ENCODE measurements around the gene CLHC1. TPM values are rescaled to one million over a fixed set of nuclear protein-coding genes. Genes with fewer than 3 reads are reported as not detected.

CLHC1 gene
- total and polyA plus RNA-seq, 2 donors (not counting 1 experiment from before 2014, with no cell fraction given), result 6.5 to 11.9 TPM

- H3K27ac ChIP-seq (ENCODE audit: insufficient read depth, low read length), result no peak overlapping the region
Observed at GRCh38 chr2:55137024-55137958, 94.8 kb downstream of the CLHC1 start.

GRCh38 chr2:55136138-55136541, 96.0 kb downstream of the CLHC1 start:
- H3K27ac ChIP-seq (ENCODE audit: insufficient read depth, low read length), result no peak overlapping the region
- H3K9me3 ChIP-seq (ENCODE audit: control insufficient read depth, insufficient read depth, low read depth, low read length), result no peaks in the 10 kb centered on the region
- H3K4me2 ChIP-seq (ENCODE audit: extremely low read depth, insufficient read depth, low read length), result no peak overlapping the region
- no peaks in the 10 kb centered on the region for H3K79me2 ChIP-seq (ENCODE audit: control insufficient read depth, insufficient read depth, low read length)
- no peak overlapping the region for H2AFZ ChIP-seq (ENCODE audit: low read length)
- no peak overlapping the region for H3K4me3 ChIP-seq (replicated peaks in 1 of 4; ENCODE audit: control extremely low read depth in 1 of 4, insufficient read depth in 1 of 4, low read depth in 3 of 4, low read length in 4 of 4)
- no peak overlapping the region for H3K9ac ChIP-seq (ENCODE audit: insufficient read depth, low read length)
- H3K36me3 ChIP-seq (ENCODE audit: control insufficient read depth, insufficient read depth, low read length), result no peaks in the 10 kb centered on the region
- DNase-seq (ENCODE audit: low read depth in 2 of 2), result no peak
- H3K27me3 ChIP-seq (ENCODE audit: control insufficient read depth, insufficient read depth, low read length), result no peaks in the 10 kb centered on the region
- no peaks in the 10 kb centered on the region for H4K20me1 ChIP-seq (ENCODE audit: control insufficient read depth, extremely low read depth, insufficient read depth, low read length)
- peaks cover 7% of the 10 kb centered on the region for H3K4me1 ChIP-seq (ENCODE audit: control insufficient read depth, extremely low read depth, insufficient read depth, low read length)
- TF ChIP-seq CTCF (conservative IDR thresholded peaks at IDR 0.05 in 1 of 2, IDR thresholded peaks at IDR 0.05 in 1 of 2; ENCODE audit: low read depth in 1 of 2, low read length in 2 of 2), result no peak
- TF ChIP-seq EZH2 (IDR thresholded peaks at IDR 0.05; ENCODE audit: low read length, missing control alignments), result no peak

More at GRCh38 chr2:55137024-55137958, 94.8 kb downstream of the CLHC1 start:
- no peak for TF ChIP-seq CTCF (conservative IDR thresholded peaks at IDR 0.05 in 1 of 2, IDR thresholded peaks at IDR 0.05 in 1 of 2; ENCODE audit: low read depth in 1 of 2, low read length in 2 of 2)
- no peak for TF ChIP-seq EZH2 (IDR thresholded peaks at IDR 0.05; ENCODE audit: low read length, missing control alignments)
- H3K4me3 ChIP-seq (replicated peaks in 1 of 4; ENCODE audit: control extremely low read depth in 1 of 4, insufficient read depth in 1 of 4, low read depth in 3 of 4, low read length in 4 of 4), result no peak overlapping the region
- H3K9ac ChIP-seq (ENCODE audit: insufficient read depth, low read length), result no peak overlapping the region
- H2AFZ ChIP-seq (ENCODE audit: low read length), result no peak overlapping the region
- H4K20me1 ChIP-seq (ENCODE audit: control insufficient read depth, extremely low read depth, insufficient read depth, low read length), result no peaks in the 10 kb centered on the region
- no peaks in the 10 kb centered on the region for H3K36me3 ChIP-seq (ENCODE audit: control insufficient read depth, insufficient read depth, low read length)
- DNase-seq (ENCODE audit: low read depth in 2 of 2), result no peak
- H3K79me2 ChIP-seq (ENCODE audit: control insufficient read depth, insufficient read depth, low read length), result no peaks in the 10 kb centered on the region
- peaks cover 7% of the 10 kb centered on the region for H3K4me1 ChIP-seq (ENCODE audit: control insufficient read depth, extremely low read depth, insufficient read depth, low read length)
- H3K27me3 ChIP-seq (ENCODE audit: control insufficient read depth, insufficient read depth, low read length), result no peaks in the 10 kb centered on the region
- no peak overlapping the region for H3K4me2 ChIP-seq (ENCODE audit: extremely low read depth, insufficient read depth, low read length)
- no peaks in the 10 kb centered on the region for H3K9me3 ChIP-seq (ENCODE audit: control insufficient read depth, insufficient read depth, low read depth, low read length)

GRCh38 chr2:55135491-55135890, 96.6 kb downstream of the CLHC1 start:
- Histone ChIP-seq H3K27me3 (ENCODE audit: control insufficient read depth, insufficient read depth, low read length) (no peaks in the 10 kb centered on the region), H3K4me3 (replicated peaks in 1 of 4; ENCODE audit: control extremely low read depth in 1 of 4, insufficient read depth in 1 of 4, low read depth in 3 of 4, low read length in 4 of 4) (no peak overlapping the region), H3K4me2 (ENCODE audit: extremely low read depth, insufficient read depth, low read length) (no peak overlapping the region), H3K9me3 (ENCODE audit: control insufficient read depth, insufficient read depth, low read depth, low read length) (no peaks in the 10 kb centered on the region), H3K9ac (ENCODE audit: insufficient read depth, low read length) (no peak overlapping the region), H3K36me3 (ENCODE audit: control insufficient read depth, insufficient read depth, low read length) (no peaks in the 10 kb centered on the region), H4K20me1 (ENCODE audit: control insufficient read depth, extremely low read depth, insufficient read depth, low read length) (no peaks in the 10 kb centered on the region), H3K27ac (ENCODE audit: insufficient read depth, low read length) (no peak overlapping the region), H3K4me1 (ENCODE audit: control insufficient read depth, extremely low read depth, insufficient read depth, low read length) (peaks cover 7% of the 10 kb centered on the region), H2AFZ (ENCODE audit: low read length) (no peak overlapping the region), H3K79me2 (ENCODE audit: control insufficient read depth, insufficient read depth, low read length) (no peaks in the 10 kb centered on the region)
- TF ChIP-seq CTCF (conservative IDR thresholded peaks at IDR 0.05 in 1 of 2, IDR thresholded peaks at IDR 0.05 in 1 of 2; ENCODE audit: low read depth in 1 of 2, low read length in 2 of 2), result no peak
- TF ChIP-seq EZH2 (IDR thresholded peaks at IDR 0.05; ENCODE audit: low read length, missing control alignments), result no peak
- no peak for DNase-seq (ENCODE audit: low read depth in 2 of 2)

All from fibroblast of lung (primary cell).